ENCODE measurements around the gene SLC66A2. TPM values are rescaled to one million over a fixed set of nuclear protein-coding genes. Genes with fewer than 3 reads are reported as not detected.

SLC66A2 gene
- total RNA-seq, 1 experiment from 2014 or later, result 53.1 TPM

GRCh38 chr18:79917853-79918614 lies 33.4 kb downstream of the SLC66A2 start:
- peaks cover 10% of the 10 kb centered on the region for H3K36me3 ChIP-seq
- no peaks in the 10 kb centered on the region for H3K9me3 ChIP-seq
- H3K27me3 ChIP-seq, result no peaks in the 10 kb centered on the region
- DNase-seq, result no peak
- no peak overlapping the region for H3K4me3 ChIP-seq

GRCh38 chr18:79917169-79917852 lies 34.1 kb downstream of the SLC66A2 start:
- no peaks in the 10 kb centered on the region for H3K27me3 ChIP-seq
- no peak for DNase-seq
- H3K4me3 ChIP-seq, result no peak overlapping the region
- H3K9me3 ChIP-seq, result no peaks in the 10 kb centered on the region
- peaks cover 10% of the 10 kb centered on the region for H3K36me3 ChIP-seq

GRCh38 chr18:79916546-79917168 lies 34.8 kb downstream of the SLC66A2 start:
- Histone ChIP-seq H3K36me3 (peaks cover 10% of the 10 kb centered on the region), H3K4me3 (no peak overlapping the region), H3K27me3 (no peaks in the 10 kb centered on the region), H3K9me3 (no peaks in the 10 kb centered on the region)
- DNase-seq, result no peak

- Histone ChIP-seq H3K36me3 (peaks cover 10% of the 10 kb centered on the region), H3K27me3 (no peaks in the 10 kb centered on the region), H3K9me3 (no peaks in the 10 kb centered on the region)
Measured at GRCh38 chr18:79916128-79916494, 35.3 kb downstream of the SLC66A2 start.

GRCh38 chr18:79915161-79916127 lies 36.0 kb downstream of the SLC66A2 start:
- Histone ChIP-seq H3K4me3 (no peak overlapping the region), H3K9me3 (no peaks in the 10 kb centered on the region), H3K36me3 (peaks cover 10% of the 10 kb centered on the region), H3K27me3 (no peaks in the 10 kb centered on the region)
- no peak for DNase-seq

More at GRCh38 chr18:79916128-79916494, 35.3 kb downstream of the SLC66A2 start:
- no peak for DNase-seq
- no peak overlapping the region for H3K4me3 ChIP-seq

- DNase-seq, result no peak
- no peaks in the 10 kb centered on the region for H3K9me3 ChIP-seq
- H3K4me3 ChIP-seq, result no peak overlapping the region
- H3K27me3 ChIP-seq, result no peaks in the 10 kb centered on the region
- H3K36me3 ChIP-seq, result peaks cover 10% of the 10 kb centered on the region
Measured at GRCh38 chr18:79914614-79915160, 36.8 kb downstream of the SLC66A2 start.

DNA sequence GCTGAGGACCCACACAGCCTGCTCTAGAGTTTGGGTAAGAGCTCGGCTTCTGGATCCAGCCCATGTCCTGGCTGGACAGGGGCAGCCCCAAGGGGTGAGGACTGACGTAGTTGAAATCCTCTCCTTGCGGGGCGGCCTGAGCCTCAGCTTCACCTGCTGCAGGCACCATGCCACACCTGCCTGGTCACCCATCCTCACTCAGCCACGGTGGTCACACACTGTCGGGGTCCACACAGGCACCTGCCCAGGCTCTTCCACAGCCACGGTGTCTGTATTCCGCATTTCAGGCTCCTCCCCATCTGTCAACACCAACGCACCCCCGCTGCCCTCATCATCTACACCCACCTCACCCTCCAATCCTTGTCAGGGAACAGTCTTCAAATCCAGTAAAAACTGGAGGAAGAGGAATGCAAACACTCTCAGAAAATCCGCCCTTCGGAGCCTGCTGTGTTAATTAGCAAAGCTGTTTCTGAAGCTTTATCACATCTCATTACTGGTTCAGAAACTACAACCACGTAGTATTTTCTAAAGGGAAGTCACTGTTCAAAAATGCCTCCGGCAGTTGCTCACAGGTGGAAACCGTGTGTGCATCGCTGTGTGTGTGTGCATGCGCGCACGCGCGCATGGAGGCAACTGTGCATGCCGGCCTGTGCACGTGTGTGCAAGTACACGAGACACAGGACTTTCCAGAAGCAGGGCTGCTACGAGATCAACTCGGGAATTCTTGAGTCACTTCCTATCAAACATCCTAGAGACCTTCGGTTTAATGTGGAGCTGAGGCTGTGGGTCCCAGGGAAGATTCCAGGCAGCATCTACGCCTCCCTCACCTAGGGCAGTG lies 38.2 kb downstream of the SLC66A2 start:
- Histone ChIP-seq H3K4me3 (no peak overlapping the region), H3K27me3 (no peaks in the 10 kb centered on the region), H3K9me3 (0 out of 2 replicates have a peak, but pooled peaks cover 3% of the 10 kb centered on the region), H3K36me3 (peaks cover 13% of the 10 kb centered on the region)
- no peak for DNase-seq

DNA sequence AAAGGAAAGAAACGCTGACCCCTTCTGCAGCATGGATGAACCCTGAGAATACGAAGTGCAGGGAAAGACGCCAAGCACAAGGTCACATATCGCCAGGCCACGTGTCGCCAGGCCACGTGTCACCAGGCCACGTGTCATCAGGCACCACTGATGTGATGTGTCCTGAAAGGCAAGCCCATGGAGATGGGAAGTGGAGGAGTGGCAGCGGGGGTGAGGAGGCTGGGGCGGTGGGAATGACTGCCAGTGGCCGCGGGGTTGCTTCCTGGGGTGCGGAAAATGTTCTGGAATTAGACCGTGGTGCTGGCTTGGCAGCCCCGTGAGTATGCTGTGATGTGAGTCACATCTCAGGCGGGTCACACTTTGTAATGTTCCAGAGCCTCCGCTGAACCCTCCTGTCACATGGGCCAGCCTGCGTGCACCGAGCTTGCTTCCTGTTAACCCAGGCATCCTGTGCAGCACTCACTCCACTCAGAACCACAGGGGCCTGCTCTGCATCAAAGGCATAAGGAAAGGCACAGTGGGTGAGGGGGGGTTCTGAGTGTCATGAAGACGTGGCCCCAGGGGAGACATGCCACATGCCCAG lies 39.0 kb downstream of the SLC66A2 start:
- Histone ChIP-seq H3K9me3 (0 out of 2 replicates have a peak, but pooled peaks cover 5% of the 10 kb centered on the region), H3K27me3 (no peaks in the 10 kb centered on the region), H3K4me3 (no peak overlapping the region), H3K36me3 (peaks cover 13% of the 10 kb centered on the region)
- DNase-seq, result no peak

- no peak for DNase-seq
- H3K9me3 ChIP-seq, result peaks cover 6% of the 10 kb centered on the region; the same call in 1 of the 2 replicates
- no peaks in the 10 kb centered on the region for H3K27me3 ChIP-seq
- peaks cover 13% of the 10 kb centered on the region for H3K36me3 ChIP-seq
- H3K4me3 ChIP-seq, result no peak overlapping the region
Measured at GRCh38 chr18:79911344-79912270, 39.8 kb downstream of the SLC66A2 start.

DNA sequence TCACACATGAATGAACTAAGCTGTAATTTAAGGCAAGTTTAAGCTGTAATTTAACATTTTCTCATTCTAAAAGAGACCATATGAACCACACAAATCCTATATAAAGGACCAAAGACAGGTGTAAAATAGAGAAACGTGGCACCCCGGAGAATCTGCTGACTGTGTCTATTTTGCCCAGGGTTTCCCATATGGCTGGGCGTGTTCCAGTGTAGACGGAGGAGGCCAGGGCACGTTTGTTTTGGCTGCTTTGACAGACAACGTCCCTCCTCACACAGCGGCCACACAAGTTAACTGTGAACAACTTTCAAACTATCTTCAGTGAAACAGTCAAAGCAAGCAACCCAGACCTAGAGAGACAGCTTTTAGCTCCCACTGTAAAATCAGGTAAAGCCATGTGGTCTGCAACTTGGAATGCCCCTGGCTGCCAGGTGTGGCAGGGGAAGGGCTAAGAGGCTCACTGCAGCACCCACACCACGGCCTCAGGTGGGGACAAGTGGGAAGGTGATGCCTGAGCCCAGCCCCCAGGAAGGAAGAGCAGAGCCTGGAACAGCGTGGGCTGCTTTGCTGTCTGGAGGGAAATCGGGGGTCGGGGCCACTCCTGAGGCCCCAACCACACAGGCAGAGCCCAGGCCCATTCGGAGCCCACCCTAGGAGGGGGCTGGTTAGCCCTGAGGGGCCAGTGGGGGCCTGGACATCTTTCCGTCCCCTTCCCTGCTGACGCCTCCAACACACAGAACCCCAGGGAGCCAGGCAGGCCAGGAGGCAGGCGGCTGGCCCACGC lies 40.7 kb downstream of the SLC66A2 start:
- peaks cover 8% of the 10 kb centered on the region; the same call in 1 of the 2 replicates for H3K9me3 ChIP-seq
- peaks cover 9% of the 10 kb centered on the region for H3K36me3 ChIP-seq
- no peak for DNase-seq
- H3K4me3 ChIP-seq, result no peak overlapping the region
- no peaks in the 10 kb centered on the region for H3K27me3 ChIP-seq

GRCh38 chr18:79906706-79907105 lies 44.7 kb downstream of the SLC66A2 start:
- DNase-seq, result no peak
- Histone ChIP-seq H3K4me3 (no peak overlapping the region), H3K36me3 (peaks cover 19% of the 10 kb centered on the region), H3K27me3 (no peaks in the 10 kb centered on the region), H3K9me3 (peaks cover 8% of the 10 kb centered on the region; the same call in 1 of the 2 replicates)

DNA sequence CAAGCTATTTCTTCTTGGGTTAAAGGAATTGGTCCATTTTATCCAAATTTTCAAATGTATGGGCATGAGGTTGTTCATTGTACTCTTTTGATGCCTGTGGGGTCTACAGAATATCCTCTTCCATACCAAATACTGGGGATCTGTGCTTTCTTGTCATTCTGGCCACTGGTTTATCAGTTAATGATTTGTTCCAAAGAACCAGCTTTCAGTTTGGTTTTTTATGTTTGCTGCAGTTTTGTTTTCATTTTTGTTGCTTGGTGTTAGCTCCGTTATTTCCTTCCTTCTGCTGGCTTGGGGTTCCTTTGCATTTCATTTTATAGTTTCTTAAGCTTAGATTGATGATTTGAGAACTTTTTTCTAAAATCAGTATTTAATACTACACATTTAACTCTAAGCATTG lies 45.5 kb downstream of the SLC66A2 start:
- H3K9me3 ChIP-seq, result peaks cover 8% of the 10 kb centered on the region; the same call in 1 of the 2 replicates
- no peak overlapping the region for H3K4me3 ChIP-seq
- H3K36me3 ChIP-seq, result peaks cover 19% of the 10 kb centered on the region
- DNase-seq, result no peak
- H3K27me3 ChIP-seq, result no peaks in the 10 kb centered on the region

DNA sequence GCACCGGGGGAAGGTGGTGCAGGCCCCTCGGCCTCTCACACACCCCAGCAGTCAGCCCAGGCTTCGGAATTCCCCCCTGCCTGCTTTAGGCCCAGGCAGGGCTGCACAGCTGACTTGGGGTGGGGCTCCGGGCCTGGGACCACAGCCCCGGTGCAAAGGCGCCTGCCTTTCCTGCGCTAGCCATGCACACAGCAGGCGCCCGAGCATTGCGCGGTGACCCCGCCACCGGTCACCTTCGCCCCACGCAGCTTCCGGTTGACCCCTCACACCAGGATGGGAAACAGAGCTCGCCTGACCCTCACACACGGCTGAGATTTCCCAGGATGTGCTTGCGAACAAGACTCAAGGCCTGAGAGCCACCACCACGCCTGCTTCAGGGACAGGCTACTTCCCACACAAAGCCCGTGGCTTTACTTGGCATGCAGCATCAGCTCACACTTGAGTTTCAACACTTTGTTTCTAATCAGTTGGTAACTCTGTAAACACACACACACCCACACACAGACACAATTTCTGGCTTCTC lies 46.0 kb downstream of the SLC66A2 start:
- no peak for DNase-seq
- Histone ChIP-seq H3K36me3 (peaks cover 19% of the 10 kb centered on the region), H3K4me3 (no peak overlapping the region), H3K27me3 (no peaks in the 10 kb centered on the region), H3K9me3 (peaks cover 8% of the 10 kb centered on the region; the same call in 1 of the 2 replicates)

All from MG63 (cell line).